CD14-positive monocyte (primary cell): ENCODE results near the gene ULBP2. TPM values are rescaled to one million over a fixed set of nuclear protein-coding genes. Genes with fewer than 3 reads are reported as not detected.

ENCODE experiments used
- DNase-seq, 3 donors: peaks; one replicate each; pipeline ENCODE4 v3.0.0-alpha.2; 2011 to 2022
- H2AFZ ChIP-seq: 2 replicates; pipeline ENCODE4 v1.6.0; 2012; ENCODE audit warnings: mild to moderate bottlenecking, low read depth, low read length, inconsistent platforms; ENCODE audit not compliant: insufficient read depth, poor library complexity, severe bottlenecking
- H3K27ac ChIP-seq, 2 donors: 1 replicate in 1 of 2; 2 replicates in 1 of 2; pipeline ENCODE4 v1.5.1; 2012 to 2013; ENCODE audit warnings: low read length in 2 of 2, control low read depth in 1 of 2, inconsistent platforms in 1 of 2, low read depth in 1 of 2, mild to moderate bottlenecking in 1 of 2
- H3K27me3 ChIP-seq, 2 donors: one replicate each; pipeline versions ENCODE4 v1.6.0 to v1.6.1; 2011 to 2013; ENCODE audit warnings: low read length in 2 of 2; ENCODE audit not compliant: control insufficient read depth in 2 of 2, insufficient read depth in 2 of 2
- H3K36me3 ChIP-seq, 2 donors: replicated peaks in 1 of 2; 1 replicate in 1 of 2; 2 replicates in 1 of 2; pipeline versions ENCODE4 v1.5.1 to v1.6.1; 2012 to 2013; ENCODE audit warnings: low read length in 2 of 2, control low read depth in 1 of 2, inconsistent platforms in 1 of 2, mild to moderate bottlenecking in 1 of 2; ENCODE audit not compliant: insufficient read depth in 2 of 2, control insufficient read depth in 1 of 2
- H3K4me1 ChIP-seq, 2 donors: 1 replicate in 1 of 2; 2 replicates in 1 of 2; pipeline versions ENCODE4 v1.5.1 to v1.6.1; 2012 to 2013; ENCODE audit warnings: low read length in 2 of 2, control low read depth in 1 of 2, inconsistent platforms in 1 of 2, mild to moderate bottlenecking in 1 of 2, moderate library complexity in 1 of 2; ENCODE audit not compliant: insufficient read depth in 2 of 2, control insufficient read depth in 1 of 2
- H3K4me2 ChIP-seq: replicated peaks from 2 replicates; pipeline ENCODE3; 2012; ENCODE audit warnings: low read length, moderate library complexity, mild to moderate bottlenecking; ENCODE audit not compliant: poor library complexity, severe bottlenecking; ENCODE audit errors: extremely low read depth
- H3K4me3 ChIP-seq, 3 experiments: fragments of 200-600 bp in 1 of 3; sonication (generic) in 1 of 3; replicated peaks in 1 of 3; 1 replicate in 2 of 3; 2 replicates in 1 of 3; pipeline ENCODE4 v1.5.1; 2011 to 2013; ENCODE audit warnings: low read length in 3 of 3, mild to moderate bottlenecking in 3 of 3, control low read depth in 2 of 3, low read depth in 2 of 3, inconsistent platforms in 1 of 3, moderate library complexity in 1 of 3
- H3K79me2 ChIP-seq: 2 replicates; pipeline ENCODE4 v1.6.0; 2012; ENCODE audit warnings: mild to moderate bottlenecking, control low read depth, inconsistent platforms, low read length, moderate library complexity; ENCODE audit not compliant: insufficient read depth
- H3K9ac ChIP-seq: 2 replicates; pipeline ENCODE4 v1.6.0; 2017; ENCODE audit warnings: low read length, mild to moderate bottlenecking; ENCODE audit not compliant: insufficient read depth, poor library complexity, severe bottlenecking
- H3K9me3 ChIP-seq, 2 donors: replicated peaks in 1 of 2; 1 replicate in 1 of 2; 2 replicates in 1 of 2; pipeline versions ENCODE4 v1.5.1 to v1.6.1; 2012 to 2013; ENCODE audit warnings: low read length in 2 of 2, control low read depth in 1 of 2; ENCODE audit not compliant: control insufficient read depth in 1 of 2, insufficient read depth in 1 of 2
- H4K20me1 ChIP-seq: 2 replicates; pipeline ENCODE4 v1.6.0; 2012; ENCODE audit warnings: mild to moderate bottlenecking, low read length, control low read depth, moderate library complexity; ENCODE audit not compliant: insufficient read depth
- H3K27ac Mint-ChIP-seq, 7 donors: one replicate each; pipeline ENCODE4 v1.8.0; 2020; ENCODE audit warnings: mild to moderate bottlenecking in 7 of 7, mixed read lengths in 7 of 7, moderate library complexity in 6 of 7, inconsistent platforms in 2 of 7
- H3K27me3 Mint-ChIP-seq, 3 donors: one replicate each; pipeline ENCODE4 v1.8.0; 2021 to 2022; ENCODE audit warnings: low read depth in 3 of 3, mild to moderate bottlenecking in 3 of 3, mixed read lengths in 3 of 3, moderate library complexity in 3 of 3, inconsistent platforms in 1 of 3
- H3K36me3 Mint-ChIP-seq, 2 donors: one replicate each; pipeline ENCODE4 v1.8.0; 2020; ENCODE audit warnings: mixed read lengths in 2 of 2, inconsistent platforms in 1 of 2, mild to moderate bottlenecking in 1 of 2
- H3K4me1 Mint-ChIP-seq: one replicate; pipeline ENCODE4 v1.8.0; 2020; ENCODE audit warnings: mild to moderate bottlenecking, mixed read lengths
- H3K4me3 Mint-ChIP-seq, 2 donors: one replicate each; pipeline ENCODE4 v1.8.0; 2020; ENCODE audit warnings: mild to moderate bottlenecking in 2 of 2, mixed read lengths in 2 of 2, moderate library complexity in 1 of 2
- H3K9me3 Mint-ChIP-seq, 7 donors: one replicate each; pipeline ENCODE4 v1.8.0; 2020 to 2022; ENCODE audit warnings: mixed read lengths in 7 of 7, mild to moderate bottlenecking in 6 of 7, moderate library complexity in 6 of 7, inconsistent platforms in 2 of 7
- WGBS: methylation state at CpG from one replicate; pipeline ENCODE4 v1.1.5; 2013; ENCODE audit warnings: missing lambda C conversion rate; ENCODE audit not compliant: insufficient coverage; 5-methylcytosine and 5-hydroxymethylcytosine counted together
- intact Hi-C, 2 donors: fragments of 100-400 bp; cut with micrococcal nuclease; formaldehyde crosslinking; loops; one replicate each; pipeline versions ENCODE4 v1.15.0 to v1.15.1; 2023
- polyA plus RNA-seq, 3 donors: library from polyadenylated mRNA; depleted of rRNA in 1 of 3; unstranded in 2 of 3; stranded (reverse) in 1 of 3; fragments of 300-500 nt in 2 of 3; fragments of >200 nt in 1 of 3; fragmentation: Illumina TruSeq in 2 of 3; gene quantifications; 1 replicate in 2 of 3; 2 replicates in 1 of 3; pipeline ENCODE4 v1.2.3, GENCODE V29; 2012 to 2021
- TF ChIP-seq, protein P1 (sequence below): fragments of 200-600 bp; IDR thresholded peaks from one replicate; pipeline ENCODE4 v1.8.0; 2022; ENCODE audit warnings: antibody characterized with exemption, mild to moderate bottlenecking

The ULBP2 gene
- polyA plus RNA-seq, 3 donors, result 0.31 to 0.49 TPM; not detected in 1

DNA sequence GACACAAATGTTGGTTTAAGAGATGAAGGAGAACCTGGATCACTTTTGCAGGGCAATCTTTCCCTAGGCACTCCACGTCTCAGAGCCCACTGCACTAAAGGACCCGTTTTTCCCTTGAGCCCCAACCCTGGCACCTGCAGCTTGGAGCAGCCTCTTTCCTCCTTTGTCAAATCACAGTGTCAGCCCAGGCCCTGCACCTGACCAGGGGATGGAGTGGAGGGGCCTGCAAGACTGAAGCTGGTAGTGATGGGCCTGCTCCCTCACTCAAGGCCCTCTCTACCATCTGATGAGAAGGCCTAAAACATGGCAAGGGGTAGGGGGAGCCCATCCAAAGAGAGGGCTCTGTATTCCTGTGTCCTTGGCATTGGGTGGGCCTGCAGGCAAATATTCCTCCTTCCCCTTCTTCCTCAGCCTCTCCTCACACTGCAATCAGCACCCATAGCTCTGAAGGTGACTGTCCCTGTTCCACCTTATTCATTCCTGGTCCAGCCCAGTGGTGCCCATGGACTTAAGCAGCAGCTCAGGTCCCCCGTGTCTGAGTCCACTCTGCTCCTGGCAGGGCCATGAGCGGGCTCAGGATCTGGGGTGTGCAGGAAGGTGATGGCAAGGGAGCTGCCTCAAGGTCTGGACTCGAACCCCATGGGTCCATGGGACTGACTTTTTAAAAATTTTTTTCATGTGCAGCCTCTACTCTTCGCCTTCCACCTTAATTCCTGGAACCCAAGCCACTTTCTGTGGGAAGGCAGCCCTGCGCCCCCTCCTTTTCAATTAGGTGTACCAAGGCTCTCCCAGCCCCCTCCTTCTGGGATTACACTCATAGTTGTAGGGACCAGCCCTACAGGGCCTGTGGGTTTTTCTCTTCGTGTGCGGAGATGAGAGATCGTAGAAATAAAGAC, 25.6 kb upstream of the ULBP2 start:
- no peak overlapping the region for H3K27ac Mint-ChIP-seq
- no peak overlapping the region for H3K4me2 ChIP-seq
- no peak overlapping the region for H3K4me3 Mint-ChIP-seq
- H3K27ac ChIP-seq, result no peak overlapping the region
- no peaks in the 10 kb centered on the region for H3K79me2 ChIP-seq
- no peak overlapping the region for H3K9ac ChIP-seq
- no peak overlapping the region for H2AFZ ChIP-seq
- H3K4me1 Mint-ChIP-seq, result no peaks in the 10 kb centered on the region
- intact Hi-C loops, result no loop called here
- no peak overlapping the region for H3K4me3 ChIP-seq
- no peaks in the 10 kb centered on the region for H3K4me1 ChIP-seq
- H3K27me3 Mint-ChIP-seq, result peaks cover 15 to 23% (median 17%) of the 10 kb centered on the region in 3 donors
- TF ChIP-seq, protein P1, sequence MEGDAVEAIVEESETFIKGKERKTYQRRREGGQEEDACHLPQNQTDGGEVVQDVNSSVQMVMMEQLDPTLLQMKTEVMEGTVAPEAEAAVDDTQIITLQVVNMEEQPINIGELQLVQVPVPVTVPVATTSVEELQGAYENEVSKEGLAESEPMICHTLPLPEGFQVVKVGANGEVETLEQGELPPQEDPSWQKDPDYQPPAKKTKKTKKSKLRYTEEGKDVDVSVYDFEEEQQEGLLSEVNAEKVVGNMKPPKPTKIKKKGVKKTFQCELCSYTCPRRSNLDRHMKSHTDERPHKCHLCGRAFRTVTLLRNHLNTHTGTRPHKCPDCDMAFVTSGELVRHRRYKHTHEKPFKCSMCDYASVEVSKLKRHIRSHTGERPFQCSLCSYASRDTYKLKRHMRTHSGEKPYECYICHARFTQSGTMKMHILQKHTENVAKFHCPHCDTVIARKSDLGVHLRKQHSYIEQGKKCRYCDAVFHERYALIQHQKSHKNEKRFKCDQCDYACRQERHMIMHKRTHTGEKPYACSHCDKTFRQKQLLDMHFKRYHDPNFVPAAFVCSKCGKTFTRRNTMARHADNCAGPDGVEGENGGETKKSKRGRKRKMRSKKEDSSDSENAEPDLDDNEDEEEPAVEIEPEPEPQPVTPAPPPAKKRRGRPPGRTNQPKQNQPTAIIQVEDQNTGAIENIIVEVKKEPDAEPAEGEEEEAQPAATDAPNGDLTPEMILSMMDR, result no peak
- no peaks in the 10 kb centered on the region for H3K36me3 Mint-ChIP-seq
- no peaks in the 10 kb centered on the region for H3K36me3 ChIP-seq
- no peak for DNase-seq
- no peaks in the 10 kb centered on the region for H3K9me3 Mint-ChIP-seq
- WGBS, result 96% methylated on average over 5 of the region's 10 CpGs
- H3K27me3 ChIP-seq, result peaks cover 0 to 4% of the 10 kb centered on the region in 2 donors
- H4K20me1 ChIP-seq, result no peaks in the 10 kb centered on the region
- H3K9me3 ChIP-seq, result no peaks in the 10 kb centered on the region

DNA sequence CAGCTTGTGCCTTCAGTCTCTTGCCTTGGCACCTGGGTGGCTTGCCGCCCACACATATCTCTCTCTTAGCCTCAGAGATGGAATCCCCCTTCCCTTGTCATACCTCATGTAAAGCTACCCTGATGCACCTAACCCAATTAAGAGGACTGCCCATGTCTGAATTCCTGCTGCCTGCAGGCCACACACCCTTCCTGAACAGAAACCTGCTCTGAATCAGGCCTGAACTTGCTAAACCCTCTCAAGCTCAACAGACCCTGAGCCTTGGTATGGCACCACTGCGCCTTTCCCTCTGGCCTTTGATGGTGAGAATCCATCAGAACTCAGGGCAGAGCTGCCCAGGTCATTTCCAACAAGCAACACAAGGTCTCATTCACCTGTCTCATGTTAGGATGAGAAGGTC, 24.1 kb upstream of the ULBP2 start:
- Histone ChIP-seq H3K9ac (no peak overlapping the region), H3K36me3 (no peaks in the 10 kb centered on the region), H3K27me3 (peaks cover 6 to 18% of the 10 kb centered on the region in 2 donors), H3K79me2 (no peaks in the 10 kb centered on the region), H3K4me3 (no peak overlapping the region), H4K20me1 (no peaks in the 10 kb centered on the region), H3K4me1 (peaks cover 4 to 6% of the 10 kb centered on the region in 2 donors), H2AFZ (no peak overlapping the region), H3K9me3 (no peaks in the 10 kb centered on the region), H3K4me2 (no peak overlapping the region), H3K27ac (no peak overlapping the region)
- no peak overlapping the region for H3K4me3 Mint-ChIP-seq
- peaks cover 0 to 7% (median 4%) of the 10 kb centered on the region in 7 donors for H3K9me3 Mint-ChIP-seq
- H3K27me3 Mint-ChIP-seq, result peaks cover 28 to 34% (median 32%) of the 10 kb centered on the region in 3 donors
- 80% methylated on average over 1 of the region's 2 CpGs for WGBS
- TF ChIP-seq, protein P1, result no peak
- no peak for DNase-seq
- peaks cover 7% of the 10 kb centered on the region for H3K4me1 Mint-ChIP-seq
- H3K36me3 Mint-ChIP-seq, result peaks cover 0 to 6% of the 10 kb centered on the region in 2 donors
- intact Hi-C loops, result no loop called here
- H3K27ac Mint-ChIP-seq, result no peak overlapping the region
